Dedifferentiated amniotic fluid mesenchymal stem cell (primary cell): Measurements from ENCODE around the gene PLEKHA7.
A peak's percentile ranks its signal among the peaks of the same experiment; 100 is the strongest.
"Not testable (repeated sequence)": the region's sequence is repeated elsewhere in the genome, so short reads cannot be mapped to it uniquely, and the experiment has no call there.

Experiments used
- DNase-seq: peaks from one replicate; pipeline ENCODE4 v3.0.0-alpha.2; 2016; ENCODE audit errors: extremely low spot score

PLEKHA7 gene

DNA sequence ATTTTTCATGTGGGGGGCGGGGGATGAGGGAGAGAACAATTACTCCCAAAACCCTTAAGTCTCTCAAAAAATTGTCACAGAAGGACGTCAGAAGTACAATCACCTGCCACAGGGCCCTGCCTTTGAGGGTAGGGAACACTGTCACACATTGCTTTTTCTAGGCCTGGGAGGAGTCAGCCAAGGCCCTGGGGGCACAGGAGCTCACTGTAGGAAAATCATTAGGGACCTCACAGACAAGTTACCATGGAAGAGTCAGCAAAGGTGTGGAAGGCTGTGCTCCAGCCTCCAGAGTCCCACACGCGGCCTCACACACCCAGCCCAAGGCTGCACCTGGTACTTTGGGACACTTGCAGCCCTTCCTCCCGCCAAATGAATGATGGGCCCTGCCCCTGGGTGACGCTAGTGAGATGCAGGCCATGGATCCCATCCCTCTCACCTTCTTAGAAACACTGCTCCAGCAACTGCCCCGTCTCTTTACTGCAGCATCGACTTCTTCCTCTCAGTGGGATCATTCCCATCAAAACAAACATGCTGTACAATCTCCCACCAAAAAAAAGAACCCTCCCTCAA, 3.3 kb downstream of the PLEKHA7 start:
- DNase-seq, result no peak

- no peak for DNase-seq
Measured at GRCh38 chr11:17008099-17008498, 6.1 kb downstream of the PLEKHA7 start.

DNA sequence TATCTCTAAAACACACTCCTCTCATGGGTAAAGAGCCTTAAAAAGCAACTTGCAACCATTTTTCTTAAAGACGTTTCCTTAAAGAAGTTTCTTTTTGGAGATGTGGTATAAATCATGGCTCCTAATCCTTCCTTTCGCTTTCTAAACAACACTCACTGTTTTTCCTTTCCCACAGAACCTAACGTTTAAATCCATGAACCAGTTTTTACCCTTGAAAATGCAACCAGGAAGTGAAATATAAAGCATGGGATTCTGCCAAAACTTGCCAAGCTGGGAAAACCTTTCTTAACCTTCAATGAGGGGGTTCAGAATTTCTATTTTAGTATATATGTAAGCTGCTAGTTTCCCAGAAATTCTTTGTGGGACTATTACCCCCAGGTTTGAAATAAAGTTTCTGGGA, 8.6 kb downstream of the PLEKHA7 start:
- no peak for DNase-seq

- no peak for DNase-seq
Measured at GRCh38 chr11:17004486-17005148, 9.6 kb downstream of the PLEKHA7 start.

GRCh38 chr11:17003426-17003825, 10.8 kb downstream of the PLEKHA7 start:
- DNase-seq, result no peak

- no peak for DNase-seq
Measured at GRCh38 chr11:17002543-17002942, 11.7 kb downstream of the PLEKHA7 start.

- DNase-seq, result no peak
Measured at GRCh38 chr11:17001806-17002205, 12.4 kb downstream of the PLEKHA7 start.

GRCh38 chr11:17000987-17001386, 13.2 kb downstream of the PLEKHA7 start:
- no peak for DNase-seq

GRCh38 chr11:17000253-17000652, 14.0 kb downstream of the PLEKHA7 start:
- DNase-seq, result not testable (repeated sequence)

- no peak for DNase-seq
Measured at GRCh38 chr11:16999116-16999515, 15.1 kb downstream of the PLEKHA7 start.

DNA sequence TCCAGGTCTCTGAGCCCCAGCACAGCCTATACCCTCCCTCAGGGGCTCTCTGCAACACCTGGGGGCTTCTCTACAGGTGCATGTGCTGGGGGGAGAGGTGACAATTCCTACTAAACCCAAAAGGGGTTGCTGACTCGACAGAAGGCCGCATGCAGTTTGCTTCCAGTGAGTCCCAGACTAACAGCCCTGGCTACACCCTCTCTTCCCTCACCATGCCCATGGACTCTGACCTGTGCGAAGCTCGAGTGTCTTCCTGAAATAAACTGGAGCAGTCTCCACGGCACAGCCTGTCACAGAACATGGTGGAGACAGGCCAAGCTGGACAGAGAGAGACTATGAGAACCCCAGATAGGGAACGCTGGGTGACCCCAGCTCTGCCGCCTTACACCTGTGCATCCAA, 16.6 kb downstream of the PLEKHA7 start:
- DNase-seq, result no peak

DNA sequence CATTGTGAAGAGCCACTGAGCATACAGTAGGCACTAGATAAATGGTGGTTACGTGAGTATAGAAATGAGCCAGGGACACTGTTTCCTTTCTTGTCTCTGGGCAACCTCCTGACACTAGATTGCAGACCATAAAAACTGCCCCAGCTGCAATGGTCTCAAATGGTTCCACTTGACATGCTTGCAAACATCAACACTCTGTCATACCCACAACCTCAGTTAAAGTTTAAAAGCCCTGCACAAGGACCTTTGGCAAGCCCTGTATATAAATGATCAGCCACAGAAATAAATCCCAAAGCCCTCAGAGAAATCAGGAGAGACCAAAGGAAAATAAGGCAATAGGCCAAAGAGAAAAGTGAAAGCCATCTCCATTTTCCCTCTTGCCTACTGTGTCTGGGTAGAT, 20.7 kb downstream of the PLEKHA7 start:
- no peak for DNase-seq

GRCh38 chr11:16992846-16993245, 21.4 kb downstream of the PLEKHA7 start:
- no peak for DNase-seq

GRCh38 chr11:16989554-16989953, 24.7 kb downstream of the PLEKHA7 start:
- no peak for DNase-seq

DNA sequence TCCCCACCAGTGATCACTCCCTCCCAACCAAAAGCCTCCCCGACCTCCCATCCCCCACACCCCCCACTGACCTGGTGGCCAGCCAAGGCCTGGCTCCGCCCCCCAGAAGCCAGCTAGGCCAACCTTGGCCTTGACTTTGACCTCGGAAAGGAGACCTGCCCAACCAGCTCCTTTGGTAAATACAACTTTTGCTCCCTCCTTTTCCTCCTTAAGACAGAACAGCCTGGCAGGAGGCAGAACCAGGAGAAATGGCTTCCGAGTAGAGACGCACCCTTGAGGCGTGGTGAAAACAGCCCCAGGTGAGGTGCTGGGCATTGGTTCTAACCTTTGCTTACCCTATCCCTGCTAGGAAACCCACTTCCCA, 27.0 kb downstream of the PLEKHA7 start:
- DNase-seq, result no peak

DNA sequence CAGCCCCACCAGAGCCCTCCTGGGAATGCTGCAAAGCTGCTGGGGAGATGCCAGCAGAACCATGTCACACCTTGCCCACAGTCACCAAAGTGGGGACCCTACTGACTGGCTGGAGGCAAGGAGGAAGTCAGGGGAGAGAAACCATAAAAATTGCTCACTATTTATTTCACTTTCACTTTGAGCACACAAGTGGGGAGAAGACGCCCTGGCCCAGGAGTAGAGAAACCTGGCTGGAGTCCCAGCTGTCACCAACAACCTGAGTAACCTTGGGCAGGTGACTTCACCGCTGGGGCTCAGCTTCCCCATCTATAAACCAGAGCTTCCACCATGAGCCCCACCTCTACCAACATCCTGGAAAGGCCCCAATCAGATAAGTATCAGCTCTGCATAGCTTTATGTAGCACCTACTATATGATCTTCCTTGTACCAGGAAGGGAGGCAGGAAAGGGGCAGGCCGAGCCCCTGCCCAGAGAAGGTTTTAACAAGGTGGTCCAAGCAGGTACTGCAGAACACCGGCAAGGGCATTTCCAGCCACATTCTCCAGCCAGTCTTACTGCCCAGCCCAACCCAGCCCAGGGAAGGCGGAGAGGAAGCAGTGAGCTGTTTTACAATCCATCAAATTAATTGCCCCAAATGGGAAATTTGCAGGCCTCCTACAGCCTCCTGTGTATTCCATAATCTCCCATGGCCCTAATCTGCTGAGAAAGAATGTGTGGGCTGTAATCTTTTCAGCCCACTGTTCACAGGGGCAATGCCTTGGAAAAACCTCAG, 27.6 kb downstream of the PLEKHA7 start:
- no peak for DNase-seq

DNA sequence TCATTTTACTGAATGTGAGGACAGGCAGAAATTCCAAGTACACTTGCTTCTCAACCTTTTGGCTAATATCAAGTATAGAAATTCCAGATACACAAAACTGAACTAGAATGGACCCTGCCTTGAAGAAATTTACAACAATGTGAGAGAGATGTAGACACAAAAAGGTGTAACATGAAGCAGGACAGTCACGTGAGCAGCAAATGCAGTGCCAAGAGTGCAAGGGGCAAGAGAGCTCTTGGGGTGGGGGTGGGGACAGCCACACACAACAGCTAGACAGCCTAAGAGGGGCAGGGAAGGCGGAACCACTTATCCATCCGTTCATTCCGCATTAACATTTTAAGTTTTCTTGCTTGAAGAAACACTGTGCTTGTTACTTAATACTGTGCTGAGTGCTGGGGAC, 28.9 kb downstream of the PLEKHA7 start:
- no peak for DNase-seq

- no peak for DNase-seq
Measured at GRCh38 chr11:16984229-16984628, 30.0 kb downstream of the PLEKHA7 start.

DNA sequence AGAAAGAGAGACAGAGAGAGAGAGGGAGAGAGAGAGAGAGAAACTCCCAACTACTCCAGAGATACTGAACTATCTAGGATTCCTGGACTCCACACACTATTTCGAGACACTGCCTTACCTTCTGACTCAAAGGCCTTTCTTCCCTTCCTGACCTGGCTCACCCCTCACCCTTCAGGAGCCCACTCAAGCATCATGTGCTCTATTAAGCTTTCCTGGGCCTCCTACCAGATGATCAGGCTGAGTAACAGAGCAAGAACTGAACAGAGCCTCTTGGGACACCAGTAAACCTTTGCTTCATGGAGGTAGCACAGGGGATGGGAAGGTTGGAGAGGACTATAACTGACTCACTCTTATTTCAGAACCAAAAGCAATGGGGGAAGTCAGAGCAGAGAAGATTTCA, 31.4 kb downstream of the PLEKHA7 start:
- no peak for DNase-seq

- DNase-seq, result no peak
Measured at GRCh38 chr11:16982256-16982671, 31.9 kb downstream of the PLEKHA7 start.

- DNase-seq, result peak; percentile 52
Measured at GRCh38 chr11:16981651-16982194, 32.5 kb downstream of the PLEKHA7 start.

DNA sequence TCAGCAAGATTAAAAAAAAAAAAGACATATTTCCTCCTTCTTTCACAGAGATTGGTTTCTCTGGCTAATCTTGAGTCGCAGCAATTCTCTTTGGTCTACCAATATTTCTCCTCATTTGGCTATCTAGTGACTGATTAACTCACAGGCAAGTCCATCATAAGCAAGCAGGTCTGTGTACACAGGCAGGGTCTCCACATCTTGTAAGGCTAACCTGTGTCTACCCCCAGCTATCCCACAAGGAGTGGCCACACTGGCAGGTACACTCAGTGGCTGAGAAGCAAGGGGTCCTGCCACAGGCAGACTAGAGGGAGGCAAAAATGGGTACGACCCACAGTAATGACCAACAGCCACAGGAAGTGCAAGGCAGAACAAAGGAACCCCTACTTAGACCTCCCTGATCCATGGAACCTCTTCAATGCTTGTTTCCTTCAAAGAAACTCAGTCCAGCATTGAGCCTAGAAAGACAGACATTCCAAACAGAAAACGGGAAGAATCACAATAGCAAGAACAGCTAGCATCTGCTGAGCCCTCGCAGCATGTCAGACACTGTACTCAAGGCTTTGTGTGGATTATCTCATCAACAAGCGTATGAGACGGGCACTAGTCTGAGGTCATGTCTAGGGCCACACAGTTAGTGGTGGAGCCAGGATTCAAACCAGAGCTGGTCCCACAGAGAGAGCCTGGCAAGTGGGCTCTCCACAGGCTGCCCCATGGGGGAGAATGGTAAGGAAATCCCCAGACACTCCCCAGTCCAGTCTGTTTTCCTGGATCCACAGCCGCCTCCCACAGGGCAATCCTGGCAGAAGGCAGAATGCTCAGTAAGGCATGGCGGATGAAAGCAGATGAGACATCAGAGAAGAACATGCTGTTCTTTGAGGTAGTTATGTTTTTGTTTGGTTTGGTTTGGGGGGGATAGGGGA, 34.3 kb downstream of the PLEKHA7 start:
- no peak for DNase-seq
